DMS 273 treated with DMSO at 0.1 percent for 48 hours (cell line): ENCODE measurements around the gene PGLYRP4.

Source experiments
- DNase-seq: peaks from one replicate; lab custom pipeline; 2025; lab: John Stamatoyannopoulos, UW

PGLYRP4 gene

GRCh38 chr1:153288634-153289275 lies 59.9 kb downstream of the PGLYRP4 start:
- DNase-seq = no peak
